Lower leg skin (tissue), 4 donors: Measurements from ENCODE around the gene MAP2. TPM values are rescaled to one million over a fixed set of nuclear protein-coding genes. Genes with fewer than 3 reads are reported as not detected.

Source experiments
- DNase-seq, 2 donors: peaks; one replicate each; pipeline ENCODE4 v3.0.0-alpha.2; 2019; ENCODE audit warnings: low spot score in 2 of 2
- H3K4me3 ChIP-seq: fragments of 200-600 bp; sonication (generic); 2 replicates; pipeline ENCODE4 v1.5.1; 2017; ENCODE audit warnings: mild to moderate bottlenecking, low read depth; ENCODE audit not compliant: poor library complexity, severe bottlenecking
- POLR2A ChIP-seq, 2 donors: fragments of 450-650 bp; IDR thresholded peaks; one replicate each; pipeline ENCODE4 v1.6.1; 2016 to 2017; ENCODE audit warnings: antibody characterized with exemption in 2 of 2, mild to moderate bottlenecking in 1 of 2, moderate library complexity in 1 of 2
- WGBS, 2 donors: methylation state at CpG; one replicate each; pipeline ENCODE4 v1.1.5; 2018; 5-methylcytosine and 5-hydroxymethylcytosine counted together
- intact Hi-C: fragments of 100-400 bp; cut with DNase I; formaldehyde crosslinking; loops from one replicate; pipeline ENCODE4 v1.15.0; 2023; ENCODE audit warnings: low total_unique reads
- total RNA-seq, 4 donors: library from RNA; depleted of rRNA; stranded (reverse); fragments of >200 nt; gene quantifications; one replicate each; pipeline ENCODE4 v1.1.0, GENCODE V29; 2016
- TF ChIP-seq, protein P1 (sequence below), 3 donors: fragments of 450-650 bp; IDR thresholded peaks; one replicate each; pipeline ENCODE4 v1.5.1; 2016; ENCODE audit warnings: antibody characterized with exemption in 3 of 3, mild to moderate bottlenecking in 3 of 3, moderate library complexity in 2 of 3

Gene MAP2
- total RNA-seq, 4 donors from 2014 or later, result 35.1 to 47.8 (median 40.9) TPM

DNA sequence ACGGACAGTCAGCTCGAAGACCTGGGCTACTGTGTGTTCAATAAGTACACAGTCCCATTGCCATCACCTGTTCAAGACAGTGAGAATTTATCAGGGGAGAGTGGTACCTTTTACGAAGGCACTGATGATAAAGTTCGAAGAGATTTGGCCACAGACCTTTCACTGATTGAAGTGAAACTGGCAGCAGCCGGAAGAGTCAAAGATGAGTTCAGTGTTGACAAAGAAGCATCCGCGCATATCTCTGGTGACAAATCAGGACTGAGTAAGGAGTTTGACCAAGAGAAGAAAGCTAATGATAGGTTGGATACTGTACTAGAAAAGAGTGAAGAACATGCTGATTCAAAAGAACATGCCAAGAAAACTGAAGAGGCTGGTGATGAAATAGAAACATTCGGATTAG, 270.9 kb downstream of the MAP2 start:
- TF ChIP-seq, protein P1, sequence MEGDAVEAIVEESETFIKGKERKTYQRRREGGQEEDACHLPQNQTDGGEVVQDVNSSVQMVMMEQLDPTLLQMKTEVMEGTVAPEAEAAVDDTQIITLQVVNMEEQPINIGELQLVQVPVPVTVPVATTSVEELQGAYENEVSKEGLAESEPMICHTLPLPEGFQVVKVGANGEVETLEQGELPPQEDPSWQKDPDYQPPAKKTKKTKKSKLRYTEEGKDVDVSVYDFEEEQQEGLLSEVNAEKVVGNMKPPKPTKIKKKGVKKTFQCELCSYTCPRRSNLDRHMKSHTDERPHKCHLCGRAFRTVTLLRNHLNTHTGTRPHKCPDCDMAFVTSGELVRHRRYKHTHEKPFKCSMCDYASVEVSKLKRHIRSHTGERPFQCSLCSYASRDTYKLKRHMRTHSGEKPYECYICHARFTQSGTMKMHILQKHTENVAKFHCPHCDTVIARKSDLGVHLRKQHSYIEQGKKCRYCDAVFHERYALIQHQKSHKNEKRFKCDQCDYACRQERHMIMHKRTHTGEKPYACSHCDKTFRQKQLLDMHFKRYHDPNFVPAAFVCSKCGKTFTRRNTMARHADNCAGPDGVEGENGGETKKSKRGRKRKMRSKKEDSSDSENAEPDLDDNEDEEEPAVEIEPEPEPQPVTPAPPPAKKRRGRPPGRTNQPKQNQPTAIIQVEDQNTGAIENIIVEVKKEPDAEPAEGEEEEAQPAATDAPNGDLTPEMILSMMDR (IDR thresholded peaks at IDR 0.05), result no peak
- TF ChIP-seq POLR2A (IDR thresholded peaks at IDR 0.05), result no peak
- WGBS, 2 donors, result 93 to 97% methylated on average over 8 of the region's 8 CpGs
- intact Hi-C loops, result no loop called here
- no peak overlapping the region for H3K4me3 ChIP-seq
- no peak for DNase-seq

DNA sequence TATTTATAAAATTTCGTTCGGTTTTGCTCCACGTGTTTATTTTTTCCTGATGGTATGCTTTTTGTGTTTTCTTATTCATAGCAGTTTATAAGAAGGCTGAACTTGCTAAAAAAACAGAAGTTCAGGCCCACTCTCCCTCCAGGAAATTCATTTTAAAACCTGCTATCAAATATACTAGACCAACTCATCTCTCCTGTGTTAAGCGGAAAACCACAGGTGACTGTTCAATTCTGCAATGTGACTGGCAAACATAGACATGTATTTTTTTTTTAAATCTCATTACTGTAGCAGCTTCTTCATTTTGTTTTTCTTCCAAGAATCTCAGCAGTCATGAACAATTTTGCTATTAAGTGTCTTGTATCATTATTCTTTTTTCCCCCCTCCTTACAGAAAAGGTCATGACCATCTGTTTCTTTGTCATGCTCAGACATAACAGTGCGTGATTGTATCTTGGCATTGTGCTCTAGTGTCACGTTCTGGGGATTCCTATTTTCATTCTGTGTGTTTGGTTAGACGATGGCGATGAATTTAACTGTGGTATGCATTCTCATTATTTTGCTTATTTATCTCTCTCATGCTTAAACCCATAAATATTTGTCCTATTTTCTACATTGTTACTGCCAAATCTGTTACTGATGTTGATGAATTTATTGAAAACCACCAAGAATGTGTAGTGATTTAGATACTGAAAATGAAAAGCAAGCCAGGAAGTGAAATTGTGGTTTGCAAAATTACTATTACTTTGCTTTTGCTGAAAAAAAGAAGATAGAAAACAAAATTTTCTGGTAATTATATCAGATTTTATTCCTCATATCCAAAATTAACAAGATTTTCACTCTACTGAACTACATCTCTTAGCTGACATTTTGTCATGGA, 273.2 kb downstream of the MAP2 start:
- no peak for DNase-seq
- WGBS, 2 donors, result 68 to 70% methylated on average over 8 of the region's 8 CpGs
- intact Hi-C loops, result no loop called here
- H3K4me3 ChIP-seq, result no peak overlapping the region
- no peak for TF ChIP-seq POLR2A (IDR thresholded peaks at IDR 0.05)
- TF ChIP-seq, protein P1 (IDR thresholded peaks at IDR 0.05), result no peak

DNA sequence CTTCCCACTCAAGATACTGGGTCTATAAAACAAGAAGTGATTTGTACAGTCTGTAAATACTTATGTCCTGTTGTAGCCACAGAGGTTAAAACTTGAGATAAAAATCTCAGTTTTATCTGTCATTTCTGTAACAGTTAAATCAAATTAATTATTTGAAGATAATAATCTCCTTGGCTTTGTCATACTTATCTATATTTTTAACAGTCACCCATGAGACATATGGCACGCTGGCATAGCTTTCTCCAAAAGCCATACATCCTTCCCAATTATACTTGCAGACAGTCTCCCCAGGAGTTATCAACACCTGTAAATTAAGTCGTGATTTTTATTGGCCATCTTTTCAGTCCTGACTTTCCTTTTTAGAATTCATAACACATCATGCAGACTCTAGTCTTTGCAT, 278.9 kb downstream of the MAP2 start:
- H3K4me3 ChIP-seq, result no peak overlapping the region
- DNase-seq, result no peak
- intact Hi-C loops, result no loop called here
- 58 to 70% methylated on average over 2 of the region's 2 CpGs for WGBS, 2 donors
- TF ChIP-seq, protein P1 (IDR thresholded peaks at IDR 0.05), result no peak
- TF ChIP-seq POLR2A (IDR thresholded peaks at IDR 0.05), result no peak

DNA sequence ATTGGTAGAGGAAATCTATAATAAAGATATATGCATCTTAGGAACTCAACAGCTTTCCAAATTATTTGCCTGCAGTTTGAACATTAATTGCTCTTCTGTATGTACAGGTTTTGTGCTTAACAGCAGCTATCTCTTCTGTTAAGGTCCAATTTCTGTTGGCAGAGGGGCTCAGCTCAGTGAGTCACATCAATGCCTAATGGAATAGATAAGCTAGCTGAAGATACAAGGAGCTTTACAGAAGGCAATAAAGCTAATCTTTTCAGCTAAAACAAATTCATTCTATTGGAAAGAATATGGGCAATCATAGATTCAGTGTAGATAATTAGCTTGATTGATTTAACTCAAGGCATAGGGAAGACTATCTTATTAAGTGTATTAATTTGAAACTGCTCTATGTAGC, 289.4 kb downstream of the MAP2 start:
- no peak for TF ChIP-seq POLR2A (IDR thresholded peaks at IDR 0.05)
- TF ChIP-seq, protein P1 (IDR thresholded peaks at IDR 0.05), result no peak
- DNase-seq, result no peak
- H3K4me3 ChIP-seq, result no peak overlapping the region
- intact Hi-C loops, result no loop called here

DNA sequence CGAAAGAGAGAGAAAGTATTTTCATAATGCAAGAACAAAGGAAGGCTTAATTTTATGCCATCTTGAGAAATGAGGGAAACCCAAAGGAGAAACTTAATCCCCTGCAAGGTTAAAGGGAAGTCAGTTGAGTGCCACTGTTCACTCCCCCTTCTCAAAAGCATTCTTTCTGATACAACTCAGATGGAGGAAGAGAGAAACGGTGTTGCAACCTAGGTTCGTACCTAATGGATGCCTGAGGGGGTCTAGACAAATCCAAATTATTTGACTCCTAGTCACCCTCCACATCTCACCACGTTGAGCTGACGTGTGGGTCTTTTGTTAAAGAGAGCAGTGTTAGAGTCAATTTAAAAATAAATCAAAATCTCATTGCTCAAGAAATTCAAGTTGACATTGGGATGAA, 295.2 kb downstream of the MAP2 start:
- intact Hi-C loops, result no loop called here
- no peak overlapping the region for H3K4me3 ChIP-seq
- 70 to 76% methylated on average over 5 of the region's 5 CpGs for WGBS, 2 donors
- DNase-seq, result no peak
- TF ChIP-seq, protein P1 (IDR thresholded peaks at IDR 0.05), result no peak
- TF ChIP-seq POLR2A (IDR thresholded peaks at IDR 0.05), result no peak

DNA sequence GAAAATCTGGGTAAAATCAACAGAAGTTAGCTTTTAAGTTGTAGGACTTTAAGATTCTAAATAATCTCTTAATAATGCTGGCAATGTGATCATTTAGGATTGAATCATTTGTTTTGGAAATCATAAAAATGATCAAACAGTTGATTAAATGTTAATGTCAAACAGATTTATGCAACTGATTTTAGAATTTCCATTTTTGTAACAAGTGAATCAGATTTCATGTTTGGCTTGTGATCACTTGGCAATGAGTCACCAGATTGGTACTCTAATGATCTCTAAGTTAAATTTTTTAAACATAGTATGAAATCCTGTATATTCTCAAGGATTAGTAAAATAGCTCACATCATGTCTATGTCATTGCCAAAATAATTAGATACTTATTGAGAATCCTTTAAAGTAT, 297.6 kb downstream of the MAP2 start:
- DNase-seq, result no peak
- H3K4me3 ChIP-seq, result no peak overlapping the region
- intact Hi-C loops, result no loop called here
- no peak for TF ChIP-seq POLR2A (IDR thresholded peaks at IDR 0.05)
